Brain microvascular endothelial cell (primary cell): ENCODE data around the gene MIER2.

ENCODE experiments used
- DNase-seq: peaks from one replicate; pipeline ENCODE4 v3.0.0-alpha.2; 2020
- H3K27ac ChIP-seq: fragments of 250-450 bp; sonication (Bioruptor Pico); 2 replicates; pipeline ENCODE4 v1.5.1; 2020; ENCODE audit warnings: mild to moderate bottlenecking, moderate library complexity
- H3K27me3 ChIP-seq: fragments of 250-450 bp; sonication (Bioruptor Pico); replicated peaks from 2 replicates; pipeline ENCODE4 v1.5.1; 2020; ENCODE audit warnings: mild to moderate bottlenecking
- H3K36me3 ChIP-seq: fragments of 250-450 bp; sonication (Bioruptor Pico); replicated peaks from 2 replicates; pipeline ENCODE4 v1.5.1; 2020; ENCODE audit warnings: mild to moderate bottlenecking
- H3K4me3 ChIP-seq: 2 replicates; pipeline ENCODE4 v1.5.1; 2011; ENCODE audit warnings: low read depth, mild to moderate bottlenecking, control low read depth, low read length, moderate library complexity
- CTCF ChIP-seq: IDR thresholded peaks from 2 replicates; pipeline ENCODE4 v1.5.1; 2011; ENCODE audit warnings: low read depth, mild to moderate bottlenecking, moderate library complexity, low read length, control low read depth, inconsistent platforms; ENCODE audit errors: missing control alignments
- in situ Hi-C: cut with HindIII; loops from 2 replicates; pipeline ENCODE4 v1.10.0; 2017; ENCODE audit warnings: low sequenced_read_pairs, low pct_ligation_motif_present

The MIER2 gene

GRCh38 chr19:326871-327270 lies 17.7 kb downstream of the MIER2 start:
- Histone ChIP-seq H3K4me3 (no peak overlapping the region), H3K27ac (no peak overlapping the region), H3K36me3 (peaks cover 79% of the 10 kb centered on the region), H3K27me3 (no peaks in the 10 kb centered on the region)
- no peak for DNase-seq
- no peak for TF ChIP-seq CTCF
- in situ Hi-C loops = no loop called here

GRCh38 chr19:325937-326565 lies 18.5 kb downstream of the MIER2 start:
- H3K36me3 ChIP-seq = peaks cover 82% of the 10 kb centered on the region
- no peak overlapping the region for H3K4me3 ChIP-seq
- TF ChIP-seq CTCF = no peak
- in situ Hi-C loops = no loop called here
- no peaks in the 10 kb centered on the region for H3K27me3 ChIP-seq
- DNase-seq = no peak
- no peak overlapping the region for H3K27ac ChIP-seq

GRCh38 chr19:325173-325936 lies 19.2 kb downstream of the MIER2 start:
- in situ Hi-C loops = no loop called here
- TF ChIP-seq CTCF = no peak
- Histone ChIP-seq H3K27me3 (no peaks in the 10 kb centered on the region), H3K27ac (no peak overlapping the region), H3K36me3 (peaks cover 83% of the 10 kb centered on the region), H3K4me3 (no peak overlapping the region)
- DNase-seq = no peak

- H3K36me3 ChIP-seq = peaks cover 79% of the 10 kb centered on the region
Measured at GRCh38 chr19:324716-325115, 19.9 kb downstream of the MIER2 start.

GRCh38 chr19:322616-323015 lies 22.0 kb downstream of the MIER2 start:
- DNase-seq = no peak
- no peaks in the 10 kb centered on the region for H3K27me3 ChIP-seq
- no peak for TF ChIP-seq CTCF
- peaks cover 67% of the 10 kb centered on the region for H3K36me3 ChIP-seq
- no peak overlapping the region for H3K4me3 ChIP-seq
- in situ Hi-C loops = no loop called here
- H3K27ac ChIP-seq = no peak overlapping the region

More at GRCh38 chr19:324716-325115, 19.9 kb downstream of the MIER2 start:
- in situ Hi-C loops = no loop called here
- no peak for TF ChIP-seq CTCF
- DNase-seq = no peak
- Histone ChIP-seq H3K4me3 (no peak overlapping the region), H3K27ac (no peak overlapping the region), H3K27me3 (no peaks in the 10 kb centered on the region)

- no peak overlapping the region for H3K4me3 ChIP-seq
- H3K27ac ChIP-seq = no peak overlapping the region
Measured at GRCh38 chr19:318509-318774, 26.2 kb downstream of the MIER2 start.

More at GRCh38 chr19:318509-318774, 26.2 kb downstream of the MIER2 start:
- DNase-seq = no peak
- no peak for TF ChIP-seq CTCF
- in situ Hi-C loops = no loop called here
- Histone ChIP-seq H3K27me3 (no peaks in the 10 kb centered on the region), H3K36me3 (peaks cover 66% of the 10 kb centered on the region)
